ENCODE results near the gene SHC3.

Gene SHC3

GRCh38 chr9:89024727-89025126 is 153.9 kb downstream of the SHC3 start:
- no peak for DNase-seq (ENCODE audit: low read depth)

DNA sequence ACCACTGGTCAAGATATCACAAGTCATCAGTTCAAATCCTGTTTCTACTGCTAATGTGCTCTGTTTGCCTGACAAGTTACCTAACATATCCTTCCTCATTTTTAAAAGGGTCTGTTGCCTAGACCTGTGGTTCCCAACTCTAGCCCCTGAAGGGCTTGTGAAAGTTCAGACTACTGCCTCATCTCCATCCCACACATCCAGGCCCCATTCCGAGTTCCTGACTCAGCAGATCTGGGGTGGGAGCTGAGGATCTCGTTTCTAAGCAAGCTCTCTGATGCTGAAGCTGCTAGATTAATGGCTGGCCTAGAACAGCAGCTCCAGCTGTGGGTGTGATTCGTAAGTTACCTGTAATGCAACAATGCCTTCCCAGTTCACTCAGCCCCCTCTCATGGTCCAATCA is 154.9 kb downstream of the SHC3 start:
- DNase-seq (ENCODE audit: low read depth): peak; percentile 79

GRCh38 chr9:89022902-89023301 is 155.7 kb downstream of the SHC3 start:
- DNase-seq (ENCODE audit: low read depth): peak; percentile 93

DNA sequence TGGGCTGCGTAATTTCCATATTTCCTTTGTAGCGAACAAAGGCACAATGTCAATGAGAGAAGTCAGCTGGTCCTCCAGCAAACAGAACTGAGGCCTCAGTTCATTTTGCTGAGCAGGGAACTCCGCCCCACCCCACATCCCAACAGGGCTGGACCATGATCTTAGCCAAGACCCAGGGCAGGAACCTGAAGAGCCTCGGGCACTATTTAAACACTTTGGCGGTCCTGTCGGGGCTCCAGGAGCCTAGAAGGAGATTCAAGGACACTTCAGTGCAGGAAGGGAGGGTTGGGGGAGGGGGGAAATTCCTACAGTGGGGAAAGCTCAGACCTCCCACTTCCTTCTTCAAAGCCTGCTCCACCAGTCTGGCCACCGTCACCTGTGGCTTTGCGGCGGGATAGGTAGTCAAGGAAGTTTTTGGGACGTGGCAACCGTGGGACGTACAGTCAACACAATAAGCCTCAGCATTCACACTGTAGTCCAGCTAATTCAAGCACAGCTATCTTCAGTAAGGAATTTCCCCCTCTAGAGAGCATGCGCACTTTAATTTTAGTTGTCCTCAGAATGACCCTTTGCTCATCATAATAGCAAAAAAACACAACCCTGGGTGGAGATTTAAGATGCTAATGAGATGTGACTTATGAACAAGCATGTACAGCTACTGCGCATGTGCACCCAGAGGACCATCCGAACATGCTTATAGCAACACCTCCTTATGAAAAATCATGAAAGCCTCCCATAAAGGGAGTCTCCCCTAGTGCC is 156.4 kb downstream of the SHC3 start:
- peak; percentile 91 for DNase-seq (ENCODE audit: low read depth)

GRCh38 chr9:89021154-89021803 is 157.3 kb downstream of the SHC3 start:
- DNase-seq (ENCODE audit: low read depth): peak; percentile 89

- DNase-seq (ENCODE audit: low read depth): no peak
Measured at GRCh38 chr9:89020754-89021153, 157.9 kb downstream of the SHC3 start.

DNA sequence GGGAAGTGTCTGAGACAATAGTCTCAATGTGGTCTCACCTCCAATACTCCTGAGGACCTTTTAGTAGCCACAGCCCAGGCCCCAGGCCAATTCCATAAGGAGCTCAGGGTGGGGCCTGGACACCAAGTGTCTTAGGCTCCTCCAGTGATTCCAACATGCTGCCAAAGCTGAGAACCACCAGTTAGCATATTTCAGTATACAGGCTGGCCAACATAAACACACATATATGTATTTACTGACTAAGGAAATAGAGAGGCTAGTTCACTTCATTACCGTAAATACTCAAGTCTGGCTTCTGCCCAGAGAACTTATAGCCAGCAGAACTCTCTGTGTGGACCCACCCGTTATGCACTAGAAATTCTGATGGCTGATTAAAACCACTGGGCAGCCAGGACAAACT is 163.3 kb downstream of the SHC3 start:
- DNase-seq (ENCODE audit: low read depth): no peak

DNA sequence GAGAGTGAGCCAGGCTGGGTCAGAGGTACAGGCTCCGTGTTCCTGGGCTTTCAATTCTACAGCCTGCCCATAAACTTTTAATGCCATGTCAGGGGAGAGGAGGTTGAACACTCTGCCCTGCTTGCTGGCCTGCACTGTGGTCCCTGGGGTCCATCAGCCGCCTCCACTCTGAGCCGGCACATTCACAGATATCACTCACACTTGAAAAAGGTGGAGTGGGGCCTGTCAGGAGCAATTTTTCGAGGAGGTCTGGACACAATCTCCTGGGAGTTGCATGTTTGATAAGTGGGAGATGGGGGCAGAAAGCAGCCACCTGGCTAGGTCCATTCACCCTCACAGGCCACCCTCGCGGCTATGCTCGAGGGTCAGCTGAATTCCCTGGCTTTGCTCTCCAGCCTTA is 164.5 kb downstream of the SHC3 start:
- DNase-seq (ENCODE audit: low read depth): no peak

GRCh38 chr9:89013660-89014059 is 165.0 kb downstream of the SHC3 start:
- DNase-seq (ENCODE audit: low read depth): no peak

DNA sequence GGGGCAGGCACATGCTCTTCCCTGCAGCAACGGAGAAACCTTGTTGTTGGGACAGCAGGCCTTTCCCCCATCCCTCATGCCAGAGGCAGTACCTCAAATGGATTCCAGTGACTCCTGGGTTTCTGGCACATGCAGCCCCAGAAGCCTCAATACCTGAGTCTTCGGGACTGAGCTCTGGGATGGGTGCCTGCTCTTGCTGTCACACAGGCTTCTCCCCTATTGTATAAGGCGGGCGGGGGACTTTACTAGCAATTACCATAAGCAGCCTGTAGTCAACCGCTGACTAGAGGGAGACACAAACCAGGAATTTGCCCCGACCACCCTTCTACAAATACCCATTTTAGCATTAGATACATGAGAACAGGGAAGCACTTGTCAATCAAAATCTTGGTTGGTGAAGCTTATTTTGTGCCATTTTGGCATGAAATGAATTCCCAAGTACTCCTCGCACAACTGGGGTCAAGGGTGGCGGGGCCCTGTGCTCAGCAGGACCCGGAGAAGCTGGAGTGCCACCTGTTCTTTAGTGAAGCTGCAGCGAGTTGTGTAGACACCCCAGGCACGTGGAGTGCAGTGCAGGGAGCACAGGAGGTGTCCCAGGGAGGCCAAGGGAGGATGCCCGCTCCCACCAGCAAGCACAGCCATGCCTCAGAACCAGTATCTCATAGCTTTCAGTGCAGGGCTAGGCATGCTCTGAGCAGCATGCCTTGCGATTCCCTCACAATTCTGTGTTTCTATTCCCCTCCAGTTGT is 166.2 kb downstream of the SHC3 start:
- DNase-seq (ENCODE audit: low read depth): no peak

- no peak for DNase-seq (ENCODE audit: low read depth)
Measured at GRCh38 chr9:89011683-89012082, 166.9 kb downstream of the SHC3 start.

DNA sequence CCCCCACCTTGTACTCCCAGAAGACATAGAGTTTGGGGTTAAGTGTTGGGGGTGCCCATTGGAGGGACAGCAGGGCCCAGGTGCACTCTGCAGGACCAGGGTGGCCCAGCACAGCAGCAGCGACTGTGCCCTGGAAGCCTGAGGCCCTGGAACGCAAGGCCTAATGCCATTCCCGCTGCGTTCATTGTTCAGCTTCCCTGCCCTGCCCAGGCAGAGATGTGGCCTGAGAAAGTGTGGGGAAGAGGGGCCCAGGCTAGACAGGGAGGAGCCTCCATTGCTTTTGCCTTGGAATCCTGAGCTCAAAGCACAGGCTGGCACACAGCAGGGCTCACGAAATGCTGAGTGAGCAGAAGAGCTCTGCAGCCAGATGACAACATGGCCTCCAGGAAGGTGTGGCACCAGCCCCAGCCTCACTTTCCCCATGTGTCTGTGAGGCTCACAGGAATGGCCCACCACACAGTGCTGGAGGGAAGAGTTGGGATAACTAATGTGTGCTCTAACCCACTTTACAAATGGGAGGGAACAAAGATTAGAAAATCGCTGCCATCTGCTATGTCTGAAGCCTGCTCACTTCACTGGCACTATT is 168.0 kb downstream of the SHC3 start:
- no peak for DNase-seq (ENCODE audit: low read depth)

- peak; percentile 81 for DNase-seq (ENCODE audit: low read depth)
Measured at GRCh38 chr9:89010056-89010455, 168.6 kb downstream of the SHC3 start.

- DNase-seq (ENCODE audit: low read depth): no peak
Measured at GRCh38 chr9:89009546-89009840, 169.1 kb downstream of the SHC3 start.

GRCh38 chr9:89008744-89009545 is 169.7 kb downstream of the SHC3 start:
- DNase-seq (ENCODE audit: low read depth): no peak

DNA sequence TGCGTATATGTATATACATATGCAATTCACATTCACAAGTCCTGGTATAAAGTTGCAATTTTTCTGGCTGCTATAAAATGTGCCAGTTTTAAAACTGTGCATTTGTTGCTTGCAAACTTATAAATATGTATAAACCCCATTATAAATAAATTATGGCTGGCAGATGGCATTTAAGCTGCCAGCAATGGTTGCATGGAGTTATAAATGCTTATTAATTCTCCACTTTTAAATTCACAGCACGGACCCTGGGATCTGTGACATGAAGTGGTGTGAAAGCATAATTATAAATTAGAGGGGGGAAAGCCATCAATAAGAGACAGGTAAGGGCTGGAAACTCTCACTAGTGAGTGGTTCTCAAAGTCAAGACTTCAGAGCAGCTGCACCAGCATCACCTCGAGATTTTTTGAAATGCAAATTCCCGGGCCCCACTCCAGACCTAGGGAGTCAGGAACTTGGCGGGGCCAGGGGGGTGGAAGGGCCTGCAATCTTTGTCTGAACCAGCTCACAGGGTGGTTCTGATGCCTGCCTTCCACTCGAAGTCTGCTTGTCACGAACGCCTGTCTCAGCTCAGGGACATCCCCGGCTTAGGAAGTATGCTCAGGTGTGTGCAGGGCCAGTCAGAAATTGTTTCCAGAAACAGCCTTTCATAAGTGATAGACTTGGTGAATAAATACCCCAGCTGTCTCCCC is 170.4 kb downstream of the SHC3 start:
- DNase-seq (ENCODE audit: low read depth): no peak

DNA sequence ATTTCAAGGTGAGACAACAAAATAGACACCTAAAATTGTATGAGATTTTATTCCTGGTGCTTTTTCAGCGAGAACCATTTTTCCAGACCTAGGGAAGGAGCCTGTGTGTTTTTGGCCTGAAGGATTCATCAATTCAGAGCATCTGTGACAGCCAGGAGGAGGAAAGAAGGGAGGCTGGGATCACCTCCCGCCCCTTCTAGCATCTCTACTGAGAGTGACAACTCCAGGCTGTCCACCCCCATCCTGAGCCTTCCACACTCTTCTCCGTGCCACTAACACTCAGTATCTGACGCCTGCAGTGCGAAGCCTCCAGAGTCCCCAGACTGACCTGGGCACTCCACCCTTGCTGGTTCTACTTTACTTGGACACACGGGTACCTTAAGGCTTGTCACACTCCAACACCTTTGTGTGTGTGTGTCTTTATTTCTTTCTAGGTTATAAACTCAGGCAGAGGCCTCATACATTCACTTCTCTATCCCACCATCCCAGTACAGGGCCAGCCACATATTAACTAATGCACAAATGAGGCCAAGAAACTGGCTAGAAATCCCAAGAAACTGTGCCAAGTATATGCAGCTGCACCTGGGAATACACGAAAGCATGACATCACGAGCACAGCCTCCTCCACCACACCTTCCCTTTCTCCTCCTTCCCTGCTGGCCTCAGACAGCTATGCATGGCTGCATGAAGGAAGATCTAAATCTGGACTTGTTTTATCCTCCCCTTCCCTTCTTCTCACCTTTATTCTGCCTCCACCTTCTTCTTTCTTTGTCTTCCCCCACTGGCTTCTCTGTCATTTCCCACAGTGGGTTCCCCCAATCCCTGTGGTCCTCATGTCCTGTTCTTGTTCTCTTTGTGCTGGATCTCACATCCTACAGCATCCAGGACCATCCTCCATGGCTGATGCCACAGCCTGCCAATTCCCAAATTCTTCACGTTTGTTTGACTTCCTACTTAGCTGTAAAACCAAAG is 171.3 kb downstream of the SHC3 start:
- DNase-seq (ENCODE audit: low read depth): no peak

DNA sequence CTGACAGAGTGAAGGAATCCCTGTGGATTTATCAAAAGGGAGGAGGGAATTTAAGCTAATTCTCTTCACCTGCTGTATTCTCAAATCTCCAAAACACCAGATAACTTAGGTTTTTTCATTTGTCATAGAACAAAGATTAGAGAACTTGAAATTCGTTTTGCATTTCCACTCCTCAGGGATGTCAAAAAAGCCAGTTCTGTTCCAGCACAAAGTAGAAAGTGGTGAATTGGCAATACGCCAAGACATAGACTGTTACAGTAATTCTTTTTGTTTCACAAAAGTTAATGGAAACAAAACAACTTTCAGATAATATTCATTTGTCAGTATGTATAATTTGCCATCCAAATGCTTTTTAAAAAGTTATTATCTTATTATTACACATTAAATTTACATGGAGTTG is 172.4 kb downstream of the SHC3 start:
- DNase-seq (ENCODE audit: low read depth): no peak

DNA sequence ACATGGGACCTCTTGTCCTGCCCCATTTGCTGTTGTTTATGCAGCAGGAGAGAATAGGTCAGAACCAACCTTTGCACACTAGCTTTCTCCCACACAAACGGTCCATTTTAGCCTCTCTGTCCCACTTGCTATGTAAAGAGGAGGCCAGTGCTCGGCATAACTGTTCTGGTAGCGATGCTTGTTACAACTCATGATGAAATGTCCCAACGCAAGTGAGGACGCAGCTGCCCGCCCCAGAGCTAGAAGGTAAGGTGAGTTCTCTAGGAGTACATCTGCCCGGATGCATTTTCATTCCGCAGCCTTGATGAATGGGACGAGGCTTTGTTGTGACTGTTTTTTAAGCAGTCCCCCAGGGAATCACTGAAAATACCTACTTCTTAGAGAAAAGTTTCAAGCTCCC is 173.3 kb downstream of the SHC3 start:
- DNase-seq (ENCODE audit: low read depth): no peak

DNA sequence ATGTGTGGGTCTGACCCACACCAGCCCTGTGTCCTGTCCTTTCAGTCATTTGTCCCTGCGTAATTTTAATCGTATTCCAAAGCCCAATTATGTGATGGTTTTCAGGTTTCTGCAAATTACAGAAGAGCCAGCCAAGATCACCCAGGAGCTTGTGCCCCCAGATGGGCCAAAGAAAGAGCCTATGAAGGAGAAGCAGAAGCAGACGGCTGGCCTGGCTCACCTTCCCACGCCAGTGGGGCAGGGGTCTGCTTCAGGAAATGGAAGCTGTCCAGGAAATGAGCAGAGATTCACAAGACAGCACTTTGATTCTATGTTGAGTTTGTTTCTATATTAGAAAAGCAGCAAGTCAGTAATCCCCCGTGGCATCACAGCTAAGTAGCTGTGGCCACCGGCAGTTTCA is 175.6 kb downstream of the SHC3 start:
- no peak for DNase-seq (ENCODE audit: low read depth)

All from amniotic epithelial cell (primary cell).